Thoracic aorta (tissue), 2 donors: Measurements from ENCODE around the gene ZNF32. TPM values are rescaled to one million over a fixed set of nuclear protein-coding genes. Genes with fewer than 3 reads are reported as not detected.

ENCODE experiments used
- ATAC-seq: fragments of 150-250 bp; one replicate; pipeline ENCODE4 v1.8.0; 2017; ENCODE audit warnings: low read depth; ENCODE audit not compliant: insufficient number of reproducible peaks, low FRiP score
- DNase-seq: peaks from one replicate; pipeline ENCODE4 v3.0.0-alpha.2; 2020; ENCODE audit warnings: low spot score
- H3K27ac ChIP-seq, 2 donors: fragments of 200-600 bp; sonication (generic); 1 replicate in 1 of 2; 2 replicates in 1 of 2; pipeline ENCODE4 v1.5.1; 2016; ENCODE audit warnings: mild to moderate bottlenecking in 2 of 2, moderate library complexity in 2 of 2
- H3K27me3 ChIP-seq: fragments of 200-600 bp; sonication (generic); replicated peaks from 2 replicates; pipeline ENCODE4 v1.6.0; 2016; ENCODE audit warnings: mild to moderate bottlenecking; ENCODE audit not compliant: insufficient read depth
- H3K36me3 ChIP-seq: fragments of 200-600 bp; sonication (generic); one replicate; pipeline ENCODE4 v1.5.1; 2016
- H3K4me1 ChIP-seq, 2 donors: fragments of 200-600 bp; sonication (generic); 1 replicate in 1 of 2; 2 replicates in 1 of 2; pipeline versions ENCODE4 v1.5.1 to v1.6.0; 2016; ENCODE audit warnings: low read depth in 2 of 2, mild to moderate bottlenecking in 1 of 2; ENCODE audit not compliant: control insufficient read depth in 1 of 2
- H3K4me3 ChIP-seq: fragments of 200-600 bp; sonication (generic); 2 replicates; pipeline ENCODE4 v1.5.1; 2016; ENCODE audit warnings: mild to moderate bottlenecking
- H3K9me3 ChIP-seq: fragments of 200-600 bp; sonication (generic); 2 replicates; pipeline ENCODE4 v1.5.1; 2016
- CTCF ChIP-seq: fragments of 200-600 bp; sonication (generic); IDR thresholded peaks from one replicate; pipeline ENCODE4 v1.5.1; 2019; ENCODE audit warnings: antibody characterized with exemption
- total RNA-seq, 2 donors: library from RNA; depleted of rRNA; stranded (reverse); fragments of >200 nt; gene quantifications; one replicate each; pipeline versions ENCODE4 v1.1.0 to v1.2.3, GENCODE V29; 2016

Gene ZNF32
- total RNA-seq, 2 donors from 2014 or later: 19.6 to 22.9 TPM

DNA sequence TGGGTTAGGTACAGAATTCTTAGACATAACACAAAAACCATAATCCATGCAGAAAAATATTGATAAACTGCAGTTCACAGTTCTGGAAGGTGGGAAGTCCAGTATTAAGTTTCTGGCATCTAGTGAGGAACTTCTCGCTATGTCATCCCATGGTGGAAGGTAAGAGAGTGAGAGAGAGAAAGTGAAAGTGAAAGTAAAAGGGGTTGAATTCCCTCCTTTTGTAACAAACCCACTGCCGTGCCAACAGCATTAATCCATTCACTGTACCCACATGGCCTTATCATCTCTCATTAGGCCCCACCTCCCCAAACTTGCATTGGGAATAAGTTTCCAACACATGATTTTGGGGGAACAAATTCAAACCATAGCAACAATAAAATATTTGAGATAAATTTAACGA is 25.3 kb downstream of the ZNF32 start:
- H3K4me3 ChIP-seq: peak overlapping the region; percentile 61

DNA sequence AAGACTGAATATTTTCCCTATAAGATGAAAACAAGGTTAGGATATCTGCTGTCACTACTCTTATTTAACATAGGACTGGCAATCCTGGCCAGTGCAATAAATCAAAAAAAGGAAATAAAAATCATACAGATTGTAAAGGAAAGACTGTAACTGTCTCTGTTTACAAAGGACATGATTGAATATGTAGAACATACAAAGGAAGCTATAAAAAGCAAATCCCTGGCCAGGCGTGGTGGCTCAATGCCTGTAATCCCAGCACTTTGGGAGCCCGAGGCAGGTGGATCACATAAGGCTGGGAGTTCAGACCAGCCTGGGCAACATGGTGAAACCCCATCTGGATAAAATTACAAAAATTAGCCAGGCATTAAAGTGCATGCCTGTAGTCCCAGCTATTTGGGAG is 26.6 kb downstream of the ZNF32 start:
- H3K4me3 ChIP-seq: no peak overlapping the region
- H3K36me3 ChIP-seq: peaks cover 1% of the 10 kb centered on the region
- no peak for DNase-seq
- peaks cover 2% of the 10 kb centered on the region for H3K9me3 ChIP-seq
- ATAC-seq: no peak
- H3K4me1 ChIP-seq: peaks cover 0 to 10% of the 10 kb centered on the region in 2 donors
- H3K27me3 ChIP-seq: no peaks in the 10 kb centered on the region
- TF ChIP-seq CTCF: no peak
- H3K27ac ChIP-seq: no peak overlapping the region

More for the DNA sequence above, 25.3 kb downstream of the ZNF32 start:
- Histone ChIP-seq H3K27me3 (no peaks in the 10 kb centered on the region), H3K36me3 (no peaks in the 10 kb centered on the region), H3K4me1 (peaks cover 0 to 10% of the 10 kb centered on the region in 2 donors), H3K9me3 (no peaks in the 10 kb centered on the region), H3K27ac (no peak overlapping the region)
- ATAC-seq: no peak
- TF ChIP-seq CTCF: no peak
- DNase-seq: no peak

- Histone ChIP-seq H3K27me3 (no peaks in the 10 kb centered on the region), H3K9me3 (peaks cover 12% of the 10 kb centered on the region), H3K27ac (no peak overlapping the region), H3K36me3 (peaks cover 10% of the 10 kb centered on the region), H3K4me1 (peaks cover 0 to 10% of the 10 kb centered on the region in 2 donors), H3K4me3 (no peak overlapping the region)
- DNase-seq (no peak), ATAC-seq (no peak)
- TF ChIP-seq CTCF: no peak
These were observed 29.3 kb downstream of the ZNF32 start for GRCh38 chr10:43619368-43619767.

- Histone ChIP-seq H3K27me3 (no peaks in the 10 kb centered on the region), H3K36me3 (peaks cover 12% of the 10 kb centered on the region), H3K4me1 (peaks cover 0 to under 1% of the 10 kb centered on the region in 2 donors), H3K9me3 (peaks cover 12% of the 10 kb centered on the region), H3K27ac (no peak overlapping the region), H3K4me3 (no peak overlapping the region)
- no peak for TF ChIP-seq CTCF
- DNase-seq (no peak), ATAC-seq (no peak)
These were observed 31.8 kb downstream of the ZNF32 start for GRCh38 chr10:43616697-43617370.

GRCh38 chr10:43610636-43611035 is 38.0 kb downstream of the ZNF32 start:
- no peaks in the 10 kb centered on the region for H3K9me3 ChIP-seq
- no peak overlapping the region for H3K27ac ChIP-seq
- no peaks in the 10 kb centered on the region for H3K27me3 ChIP-seq
- H3K4me3 ChIP-seq: no peak overlapping the region
- H3K36me3 ChIP-seq: peaks cover 8% of the 10 kb centered on the region
- ATAC-seq (no peak), DNase-seq (no peak)
- H3K4me1 ChIP-seq: peaks cover 0 to 7% of the 10 kb centered on the region in 2 donors
- TF ChIP-seq CTCF: no peak
